Prostate gland (tissue), 2 donors: Measurements from ENCODE around the gene IMMP2L.

Source experiments
- CTCF ChIP-seq, 4 experiments: fragments of 200-600 bp in 2 of 4; fragments of 450-650 bp in 2 of 4; sonication (generic) in 2 of 4; IDR thresholded peaks; 1 replicate in 3 of 4; 2 replicates in 1 of 4; pipeline ENCODE4 v1.5.1; 2016 to 2019; ENCODE audit warnings: antibody characterized with exemption in 4 of 4, mild to moderate bottlenecking in 2 of 4, moderate library complexity in 2 of 4
- POLR2A ChIP-seq: fragments of 450-650 bp; IDR thresholded peaks from one replicate; pipeline ENCODE4 v1.6.1; 2016; ENCODE audit warnings: antibody characterized with exemption, mild to moderate bottlenecking
- POLR2AphosphoS5 ChIP-seq: sonication (generic); formaldehyde crosslinking; IDR thresholded peaks from one replicate; pipeline ENCODE4 v1.6.1; 2017; ENCODE audit warnings: antibody characterized with exemption

GRCh38 chr7:110941385-110941784 is 620.9 kb downstream of the IMMP2L start:
- no peak for TF ChIP-seq CTCF (IDR thresholded peaks at IDR 0.05)
- no peak for TF ChIP-seq POLR2A
- no peak for TF ChIP-seq POLR2AphosphoS5
